ENCODE results near the gene RUFY3. TPM values are rescaled to one million over a fixed set of nuclear protein-coding genes. Genes with fewer than 3 reads are reported as not detected.

RUFY3 gene
- total and polyA plus RNA-seq, 9 of the 15 experiments (the other 6 are each of a cell fraction or from before 2014, with no cell fraction given), result 4.2 to 31.1 (median 21.5) TPM

- TF ChIP-seq KDM5B (IDR thresholded peaks at IDR 0.05; ENCODE audit: insufficient replicate concordance, low read depth, low read length) (peak; percentile 54), ARID1B (IDR thresholded peaks at IDR 0.05) (no peak), POU5F1 (IDR thresholded peaks at IDR 0.05; ENCODE audit: borderline replicate concordance, low read depth, low read length, partially characterized antibody) (no peak), NFYB (IDR thresholded peaks at IDR 0.05; ENCODE audit: extremely low read depth, insufficient read length) (no peak), TARDBP (IDR thresholded peaks at IDR 0.05) (no peak), STAT5B (CRISPR knock-in tag; IDR thresholded peaks at IDR 0.05) (no peak), ARID4B (CRISPR knock-in tag; IDR thresholded peaks at IDR 0.05) (peak; percentile 60; the same call in 1 of the 2 replicates), AFF1 (IDR thresholded peaks at IDR 0.05; ENCODE audit: low read depth in 1 of 2, partially characterized antibody in 2 of 2) (no peak), BACH1 (tag; IDR thresholded peaks at IDR 0.05) (no peak), ZNF699 (CRISPR knock-in tag; IDR thresholded peaks at IDR 0.05; ENCODE audit: insufficient replicate concordance) (no peak)
These were observed 16.4 kb upstream of the RUFY3 start (continued) for GRCh38 chr4:70705183-70706043.

Measured in K562 (cell line).